Stimulated activated naive CD8-positive, alpha-beta T cell treated with anti-CD3 and anti-CD28 coated beads, Interleukin-15, Interleukin-2, amounts not matched to agents 100 ng/mL and 50 ng/mL, for 24 hours (primary cell): ENCODE results near the gene PEMT.
"Not testable (repeated sequence)": the region's sequence is repeated elsewhere in the genome, so short reads cannot be mapped to it uniquely, and the experiment has no call there.

Experiments used
- H3K27ac Mint-ChIP-seq: one replicate; pipeline ENCODE4 v1.8.0; 2021; ENCODE audit warnings: mild to moderate bottlenecking, mixed read lengths
- H3K27me3 Mint-ChIP-seq: one replicate; pipeline ENCODE4 v1.8.0; 2021; ENCODE audit warnings: mixed read lengths
- H3K36me3 Mint-ChIP-seq: one replicate; pipeline ENCODE4 v1.8.0; 2021; ENCODE audit warnings: low read depth, mixed read lengths
- H3K4me1 Mint-ChIP-seq: one replicate; pipeline ENCODE4 v1.8.0; 2021; ENCODE audit warnings: low read depth, mixed read lengths
- H3K4me3 Mint-ChIP-seq: one replicate; pipeline ENCODE4 v1.8.0; 2021; ENCODE audit warnings: mild to moderate bottlenecking, mixed read lengths
- H3K9me3 Mint-ChIP-seq: one replicate; pipeline ENCODE4 v1.8.0; 2021; ENCODE audit warnings: mixed read lengths

The PEMT gene

DNA sequence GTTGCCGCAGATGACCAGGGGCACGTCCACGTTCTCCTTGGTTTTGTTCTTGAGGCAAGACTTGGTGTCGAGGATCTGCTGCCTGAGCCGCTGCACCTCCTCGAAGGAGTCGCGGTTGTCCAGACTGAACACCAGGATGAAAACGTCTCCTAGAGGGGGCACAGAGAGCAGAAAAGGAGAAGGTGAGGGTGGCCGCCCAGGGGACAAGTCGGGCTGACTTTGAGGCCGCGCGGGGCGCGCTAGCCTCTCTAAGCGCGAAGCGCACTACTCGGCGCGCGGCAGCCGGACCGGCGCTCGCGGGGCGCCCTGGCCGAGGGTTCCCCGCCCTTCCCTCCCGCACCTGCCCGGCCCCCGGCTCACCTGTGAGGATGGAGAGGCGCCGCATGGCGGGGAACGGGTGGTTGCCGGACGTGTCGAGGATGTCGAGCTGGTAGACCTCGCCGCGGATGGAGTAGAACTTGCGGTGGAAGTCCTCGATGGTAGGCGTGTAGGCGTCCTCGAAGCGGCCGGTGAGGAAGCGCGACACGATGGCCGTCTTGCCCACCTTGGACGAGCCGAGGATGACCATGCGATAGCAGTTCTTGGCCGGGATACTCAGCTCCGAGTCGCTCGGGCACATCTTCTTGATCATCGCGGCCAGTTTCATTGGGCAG is 95.8 kb downstream of the PEMT start:
- peaks cover 17% of the 10 kb centered on the region for H3K4me1 Mint-ChIP-seq
- peaks cover 14% of the 10 kb centered on the region for H3K36me3 Mint-ChIP-seq
- peaks cover 17% of the 10 kb centered on the region for H3K27me3 Mint-ChIP-seq
- H3K27ac Mint-ChIP-seq = no peak overlapping the region
- H3K4me3 Mint-ChIP-seq = peak overlapping the region; percentile 74
- H3K9me3 Mint-ChIP-seq = no peaks in the 10 kb centered on the region

DNA sequence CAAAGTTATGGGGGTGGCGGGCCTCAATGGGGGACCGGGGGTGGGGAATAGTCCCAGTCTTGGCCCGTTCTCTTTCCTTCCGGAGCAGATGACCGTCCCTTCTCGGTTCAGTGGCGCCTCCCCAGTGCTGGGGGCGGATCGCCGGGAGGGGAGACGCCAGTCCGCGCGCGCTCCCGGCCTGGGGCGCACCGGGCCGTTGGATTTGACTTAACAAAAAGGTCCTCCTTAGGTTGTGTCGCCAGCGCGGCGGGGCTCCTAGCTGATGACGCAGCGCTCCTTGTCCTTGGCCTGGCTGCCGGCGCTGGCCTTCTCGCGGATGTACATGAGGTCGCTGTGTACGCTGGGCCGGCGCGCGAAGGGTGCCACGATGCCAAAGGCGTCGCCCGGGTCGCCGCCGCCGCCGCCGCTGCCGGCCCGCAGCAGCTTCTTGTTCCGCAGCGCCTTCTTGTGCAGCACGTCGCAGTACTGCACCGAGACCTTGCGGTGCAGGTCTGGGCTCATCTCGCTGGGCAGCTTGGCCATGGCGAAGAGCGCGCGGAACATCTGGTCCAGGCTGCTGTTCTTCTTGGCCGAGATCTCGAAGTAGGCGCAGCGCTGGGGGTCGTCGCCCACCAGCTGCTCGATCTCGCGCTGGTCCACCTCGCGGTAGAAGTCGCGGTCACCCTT is 96.5 kb downstream of the PEMT start:
- H3K36me3 Mint-ChIP-seq = peaks cover 18% of the 10 kb centered on the region
- H3K4me3 Mint-ChIP-seq = peak overlapping the region; percentile 74
- no peaks in the 10 kb centered on the region for H3K9me3 Mint-ChIP-seq
- H3K27ac Mint-ChIP-seq = no peak overlapping the region
- peaks cover 13% of the 10 kb centered on the region for H3K27me3 Mint-ChIP-seq
- H3K4me1 Mint-ChIP-seq = peaks cover 17% of the 10 kb centered on the region

- Mint-ChIP-seq H3K4me1 (peaks cover 17% of the 10 kb centered on the region), H3K36me3 (peaks cover 23% of the 10 kb centered on the region), H3K4me3 (no peak overlapping the region), H3K9me3 (no peaks in the 10 kb centered on the region), H3K27me3 (peaks cover 13% of the 10 kb centered on the region), H3K27ac (no peak overlapping the region)
These were observed 97.0 kb downstream of the PEMT start for GRCh38 chr17:17494499-17494869.

GRCh38 chr17:17493986-17494466 is 97.5 kb downstream of the PEMT start:
- Mint-ChIP-seq H3K27ac (no peak overlapping the region), H3K4me1 (peaks cover 17% of the 10 kb centered on the region), H3K27me3 (peaks cover 13% of the 10 kb centered on the region), H3K4me3 (no peak overlapping the region), H3K9me3 (no peaks in the 10 kb centered on the region), H3K36me3 (peaks cover 26% of the 10 kb centered on the region)

DNA sequence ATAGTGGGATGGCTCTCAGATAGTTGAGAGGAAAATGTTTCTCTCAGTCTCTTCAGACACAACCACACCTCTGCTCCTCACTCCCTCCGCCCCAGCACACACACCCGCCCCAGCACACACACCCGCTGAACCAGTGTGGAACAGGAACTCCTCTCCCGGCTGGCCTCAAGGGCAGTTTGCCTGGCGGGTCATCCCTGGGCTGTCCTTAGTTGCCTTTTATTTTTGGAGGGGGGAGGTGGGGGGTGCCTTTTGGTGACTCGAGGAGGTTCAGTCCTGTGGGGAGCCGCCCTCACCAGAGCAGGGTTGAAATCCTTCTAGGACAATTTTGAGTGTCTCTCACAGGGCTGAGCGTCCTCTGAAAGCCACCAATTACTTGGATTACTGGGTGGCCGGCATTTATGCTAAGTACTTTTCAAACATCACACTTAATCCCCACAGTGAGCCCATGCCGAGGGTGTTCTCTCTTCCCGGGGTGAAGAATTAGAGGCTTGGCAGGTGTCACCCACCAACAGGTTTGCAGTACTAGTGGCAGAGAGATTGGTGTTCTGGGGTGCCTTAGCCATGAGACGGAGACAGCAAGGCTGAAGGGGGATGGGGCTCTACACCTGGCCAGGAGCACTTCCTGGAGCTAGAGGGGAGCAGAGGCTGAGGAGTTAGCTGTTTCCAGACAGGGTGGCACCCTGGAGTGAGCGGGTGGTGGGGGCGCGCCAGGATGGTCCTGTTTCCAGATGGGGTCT is 98.1 kb downstream of the PEMT start:
- Mint-ChIP-seq H3K9me3 (no peaks in the 10 kb centered on the region), H3K27me3 (peaks cover 13% of the 10 kb centered on the region), H3K27ac (no peak overlapping the region), H3K4me3 (no peak overlapping the region), H3K36me3 (peaks cover 31% of the 10 kb centered on the region), H3K4me1 (peaks cover 21% of the 10 kb centered on the region)

DNA sequence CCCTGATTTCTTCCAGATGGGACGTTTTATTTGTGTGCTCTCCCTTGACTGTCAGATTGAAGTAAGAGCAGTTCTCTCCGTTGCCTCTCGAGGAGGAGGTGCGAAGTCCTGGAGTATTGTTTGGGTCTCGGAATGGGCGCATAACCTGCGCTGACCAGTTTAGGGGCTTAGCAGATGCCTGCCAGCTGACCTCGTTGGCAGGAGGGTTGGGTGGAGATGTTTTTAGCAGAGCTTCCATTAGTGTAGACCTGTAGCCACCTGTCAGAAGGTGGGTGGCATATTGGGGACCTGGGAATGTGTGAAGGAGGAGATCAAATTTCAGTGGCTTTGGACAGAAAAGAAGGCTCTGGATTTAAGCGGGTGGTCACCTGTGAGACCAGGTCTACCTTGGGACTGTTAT is 98.9 kb downstream of the PEMT start:
- Mint-ChIP-seq H3K4me3 (no peak overlapping the region), H3K27me3 (peaks cover 13% of the 10 kb centered on the region), H3K36me3 (peaks cover 38% of the 10 kb centered on the region), H3K27ac (no peak overlapping the region), H3K9me3 (no peaks in the 10 kb centered on the region), H3K4me1 (peaks cover 27% of the 10 kb centered on the region)

DNA sequence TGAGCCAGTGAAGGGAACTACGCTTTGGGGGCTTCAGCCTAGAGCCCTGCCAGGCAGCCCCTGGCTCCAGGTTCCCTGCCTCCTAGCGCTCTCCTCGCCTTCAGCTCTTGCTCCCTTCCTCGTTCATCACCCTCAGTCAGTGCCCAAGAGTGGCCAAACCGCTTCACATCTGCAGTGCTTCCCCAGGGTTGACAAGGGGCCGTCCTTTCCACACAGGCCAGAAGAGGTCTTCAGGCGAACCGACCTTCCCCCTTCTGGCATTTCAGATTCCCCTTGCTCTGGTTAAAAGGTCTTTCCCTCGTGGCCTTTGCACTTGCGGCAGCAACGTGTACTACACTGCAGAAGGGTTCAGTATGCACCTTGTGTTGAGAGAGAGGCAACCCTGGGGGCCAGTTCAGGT is 99.4 kb downstream of the PEMT start:
- H3K27ac Mint-ChIP-seq = no peak overlapping the region
- peaks cover 28% of the 10 kb centered on the region for H3K4me1 Mint-ChIP-seq
- peaks cover 13% of the 10 kb centered on the region for H3K27me3 Mint-ChIP-seq
- no peak overlapping the region for H3K4me3 Mint-ChIP-seq
- H3K9me3 Mint-ChIP-seq = no peaks in the 10 kb centered on the region
- H3K36me3 Mint-ChIP-seq = peaks cover 43% of the 10 kb centered on the region

GRCh38 chr17:17491546-17491988 is 99.9 kb downstream of the PEMT start:
- H3K4me3 Mint-ChIP-seq = no peak overlapping the region
- H3K27ac Mint-ChIP-seq = no peak overlapping the region
- no peaks in the 10 kb centered on the region for H3K9me3 Mint-ChIP-seq
- H3K4me1 Mint-ChIP-seq = peaks cover 30% of the 10 kb centered on the region
- H3K27me3 Mint-ChIP-seq = peaks cover 13% of the 10 kb centered on the region
- peaks cover 46% of the 10 kb centered on the region for H3K36me3 Mint-ChIP-seq

DNA sequence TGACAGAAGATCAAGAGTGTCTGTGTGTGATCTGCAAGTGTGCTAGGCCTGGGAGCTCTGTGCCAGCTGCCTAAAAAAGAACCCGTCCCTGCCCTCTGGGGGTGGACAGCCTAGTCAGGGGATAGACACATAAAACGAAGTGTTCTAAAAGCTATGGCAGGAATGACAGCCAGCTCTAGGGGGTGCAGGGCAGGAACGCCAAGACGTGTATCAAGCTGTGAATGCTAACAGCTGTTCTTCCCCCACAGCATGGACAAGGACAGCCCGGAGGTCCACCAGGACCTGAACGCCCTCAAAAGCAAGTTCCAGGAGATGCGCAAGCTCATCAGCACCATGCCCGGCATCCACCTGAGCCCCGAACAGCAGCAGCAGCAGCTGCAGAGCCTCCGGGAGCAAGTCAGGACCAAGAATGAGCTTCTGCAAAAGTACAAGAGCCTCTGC is 100.5 kb downstream of the PEMT start:
- Mint-ChIP-seq H3K4me3 (no peak overlapping the region), H3K4me1 (peaks cover 30% of the 10 kb centered on the region), H3K36me3 (peaks cover 47% of the 10 kb centered on the region), H3K27me3 (peaks cover 13% of the 10 kb centered on the region), H3K27ac (no peak overlapping the region), H3K9me3 (no peaks in the 10 kb centered on the region)

GRCh38 chr17:17487998-17488397 is 103.5 kb downstream of the PEMT start:
- H3K36me3 Mint-ChIP-seq = peaks cover 59% of the 10 kb centered on the region
- peaks cover 38% of the 10 kb centered on the region for H3K4me1 Mint-ChIP-seq
- H3K27ac Mint-ChIP-seq = no peak overlapping the region
- H3K27me3 Mint-ChIP-seq = no peaks in the 10 kb centered on the region
- no peaks in the 10 kb centered on the region for H3K9me3 Mint-ChIP-seq
- H3K4me3 Mint-ChIP-seq = no peak overlapping the region

DNA sequence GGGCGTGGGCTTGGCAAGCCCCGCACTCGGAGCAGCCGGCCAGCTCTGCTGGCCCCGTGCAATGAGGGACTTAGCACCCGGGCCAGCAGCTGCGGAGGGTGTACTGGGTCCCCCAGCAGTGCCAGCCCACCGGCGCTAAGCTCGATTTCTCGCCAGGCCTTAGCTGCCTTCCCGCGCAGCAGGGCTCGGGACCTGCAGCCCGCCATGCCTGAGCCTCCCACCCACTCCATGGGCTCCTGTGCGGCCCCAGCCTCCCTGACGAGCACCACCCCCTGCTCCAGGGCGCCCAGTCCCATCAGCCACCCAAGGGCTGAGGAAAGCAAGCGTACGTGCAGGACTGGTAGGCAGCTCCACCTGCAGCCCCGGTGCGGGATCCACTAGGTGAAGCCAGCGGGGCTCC is 105.1 kb downstream of the PEMT start:
- not testable (repeated sequence) for H3K27ac Mint-ChIP-seq, H3K9me3 Mint-ChIP-seq, H3K4me3 Mint-ChIP-seq, H3K27me3 Mint-ChIP-seq
- H3K36me3 Mint-ChIP-seq = peaks cover 58% of the 10 kb centered on the region
- peaks cover 53% of the 10 kb centered on the region for H3K4me1 Mint-ChIP-seq

GRCh38 chr17:17485420-17485819 is 106.1 kb downstream of the PEMT start:
- no peaks in the 10 kb centered on the region for H3K9me3 Mint-ChIP-seq
- peaks cover 63% of the 10 kb centered on the region for H3K4me1 Mint-ChIP-seq
- no peak overlapping the region for H3K27ac Mint-ChIP-seq
- H3K27me3 Mint-ChIP-seq = no peaks in the 10 kb centered on the region
- peaks cover 58% of the 10 kb centered on the region for H3K36me3 Mint-ChIP-seq
- no peak overlapping the region for H3K4me3 Mint-ChIP-seq

DNA sequence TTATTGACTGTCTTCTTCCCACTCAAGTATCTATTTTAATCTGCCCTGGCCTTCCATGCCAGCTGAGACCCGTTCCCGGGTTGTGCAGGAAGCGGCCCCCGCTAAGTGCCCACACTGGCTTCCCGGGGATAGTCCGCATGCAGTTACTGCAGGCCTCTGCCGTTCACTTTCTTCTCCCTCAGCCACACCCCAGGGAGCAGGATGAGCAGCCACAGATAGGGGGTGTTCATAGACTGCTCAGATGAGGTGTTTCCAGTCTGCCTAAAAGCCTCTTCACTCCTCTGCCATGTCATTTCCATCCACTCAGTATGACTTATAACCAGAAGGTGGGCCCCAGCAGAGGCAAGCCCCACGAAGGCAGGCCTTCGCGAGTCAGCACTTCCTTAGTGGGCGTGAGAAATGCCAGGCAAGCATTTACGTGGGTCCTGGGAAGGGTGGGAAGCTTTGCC is 107.0 kb downstream of the PEMT start:
- H3K27me3 Mint-ChIP-seq = no peaks in the 10 kb centered on the region
- H3K9me3 Mint-ChIP-seq = no peaks in the 10 kb centered on the region
- no peak overlapping the region for H3K4me3 Mint-ChIP-seq
- H3K36me3 Mint-ChIP-seq = peaks cover 51% of the 10 kb centered on the region
- H3K4me1 Mint-ChIP-seq = peaks cover 73% of the 10 kb centered on the region
- peak overlapping the region; percentile 66 for H3K27ac Mint-ChIP-seq

DNA sequence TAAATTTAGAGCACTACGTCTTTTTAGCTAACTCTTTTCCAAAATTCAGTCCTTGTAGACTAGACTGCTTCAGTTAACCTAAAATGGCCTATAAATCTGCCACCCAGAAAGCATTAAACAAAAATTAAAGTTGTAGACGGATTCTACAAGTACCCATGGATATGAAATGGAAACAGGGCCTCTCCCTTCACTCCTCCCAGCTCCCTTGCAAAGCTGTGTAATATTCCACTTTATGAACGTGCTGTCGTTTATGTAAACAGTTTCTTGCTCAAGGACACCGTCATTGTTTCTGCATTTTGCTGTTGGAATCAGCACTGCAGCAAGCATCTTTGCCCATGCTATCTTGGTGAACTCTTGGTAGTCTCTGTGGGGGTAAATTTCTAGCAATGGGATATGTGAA is 109.6 kb downstream of the PEMT start:
- H3K36me3 Mint-ChIP-seq = peaks cover 29% of the 10 kb centered on the region
- H3K9me3 Mint-ChIP-seq = no peaks in the 10 kb centered on the region
- H3K27me3 Mint-ChIP-seq = no peaks in the 10 kb centered on the region
- H3K27ac Mint-ChIP-seq = no peak overlapping the region
- H3K4me3 Mint-ChIP-seq = no peak overlapping the region
- peaks cover 79% of the 10 kb centered on the region for H3K4me1 Mint-ChIP-seq

GRCh38 chr17:17480593-17481148 is 110.8 kb downstream of the PEMT start:
- H3K9me3 Mint-ChIP-seq = no peaks in the 10 kb centered on the region
- H3K36me3 Mint-ChIP-seq = peaks cover 24% of the 10 kb centered on the region
- H3K27ac Mint-ChIP-seq = peak overlapping the region; percentile 12

More at GRCh38 chr17:17480593-17481148, 110.8 kb downstream of the PEMT start:
- Mint-ChIP-seq H3K27me3 (no peaks in the 10 kb centered on the region), H3K4me3 (no peak overlapping the region), H3K4me1 (peaks cover 80% of the 10 kb centered on the region)
